Measurements from ENCODE around the gene STK10. TPM values are rescaled to one million over a fixed set of nuclear protein-coding genes. Genes with fewer than 3 reads are reported as not detected.

Gene STK10
- total RNA-seq, 1 donor from 2014 or later, result 105 TPM

GRCh38 chr5:172186114-172186695, 1.8 kb downstream of the STK10 start:
- Mint-ChIP-seq H3K27me3 (ENCODE audit: low read depth) (peaks cover 6% of the 10 kb centered on the region), H3K4me1 (ENCODE audit: low read depth) (peaks cover 29% of the 10 kb centered on the region), H3K9me3 (no peaks in the 10 kb centered on the region), H3K4me3 (ENCODE audit: low read depth) (peak overlapping the region; percentile 93), H3K36me3 (ENCODE audit: low read depth) (peaks cover 39% of the 10 kb centered on the region), H3K27ac (peak overlapping the region; percentile 94)
- intact Hi-C loops (cut with micrococcal nuclease), result loop anchor here (10.0 kb wide), 1 partner anchor 281 kb away; no protein-coding TSS in a partner anchor
- no peak for DNase-seq (ENCODE audit: low spot score)

GRCh38 chr5:172185096-172185461, 2.9 kb downstream of the STK10 start:
- H3K9me3 Mint-ChIP-seq, result no peaks in the 10 kb centered on the region
- peak overlapping the region; percentile 94 for H3K27ac Mint-ChIP-seq
- peaks cover 6% of the 10 kb centered on the region for H3K27me3 Mint-ChIP-seq (ENCODE audit: low read depth)
- no peak for DNase-seq (ENCODE audit: low spot score)
- peaks cover 44% of the 10 kb centered on the region for H3K36me3 Mint-ChIP-seq (ENCODE audit: low read depth)
- intact Hi-C loops (cut with micrococcal nuclease), result loop anchor here (10.0 kb wide), 1 partner anchor 280 kb away; no protein-coding TSS in a partner anchor
- H3K4me1 Mint-ChIP-seq (ENCODE audit: low read depth), result peaks cover 37% of the 10 kb centered on the region
- peak overlapping the region; percentile 93 for H3K4me3 Mint-ChIP-seq (ENCODE audit: low read depth)

GRCh38 chr5:172183881-172184280, 4.1 kb downstream of the STK10 start:
- H3K36me3 Mint-ChIP-seq (ENCODE audit: low read depth), result peaks cover 49% of the 10 kb centered on the region
- H3K9me3 Mint-ChIP-seq, result no peaks in the 10 kb centered on the region
- no peak for DNase-seq (ENCODE audit: low spot score)
- H3K27ac Mint-ChIP-seq, result peak overlapping the region; percentile 87
- no peaks in the 10 kb centered on the region for H3K27me3 Mint-ChIP-seq (ENCODE audit: low read depth)
- H3K4me1 Mint-ChIP-seq (ENCODE audit: low read depth), result peaks cover 48% of the 10 kb centered on the region
- intact Hi-C loops (cut with micrococcal nuclease), result loop anchor here (10.0 kb wide), 1 partner anchor 279 kb away; no protein-coding TSS in a partner anchor
- peak overlapping the region; percentile 93 for H3K4me3 Mint-ChIP-seq (ENCODE audit: low read depth)

- Mint-ChIP-seq H3K4me3 (ENCODE audit: low read depth) (no peak overlapping the region), H3K9me3 (no peaks in the 10 kb centered on the region), H3K36me3 (ENCODE audit: low read depth) (peaks cover 60% of the 10 kb centered on the region), H3K27ac (no peak overlapping the region), H3K27me3 (ENCODE audit: low read depth) (no peaks in the 10 kb centered on the region), H3K4me1 (ENCODE audit: low read depth) (peaks cover 60% of the 10 kb centered on the region)
- intact Hi-C loops (cut with micrococcal nuclease), result loop anchor here (10.0 kb wide), 1 partner anchor 277 kb away; no protein-coding TSS in a partner anchor
- no peak for DNase-seq (ENCODE audit: low spot score)
Observed at GRCh38 chr5:172182291-172182690, 5.7 kb downstream of the STK10 start.

- no peaks in the 10 kb centered on the region for H3K27me3 Mint-ChIP-seq (ENCODE audit: low read depth)
- no peaks in the 10 kb centered on the region for H3K9me3 Mint-ChIP-seq
- intact Hi-C loops (cut with micrococcal nuclease), result loop anchor here (10.0 kb wide), 1 partner anchor 276 kb away; no protein-coding TSS in a partner anchor
- peak overlapping the region; percentile 57 for H3K4me3 Mint-ChIP-seq (ENCODE audit: low read depth)
- peak overlapping the region; percentile 75 for H3K27ac Mint-ChIP-seq
- H3K4me1 Mint-ChIP-seq (ENCODE audit: low read depth), result peaks cover 73% of the 10 kb centered on the region
- no peak for DNase-seq (ENCODE audit: low spot score)
- H3K36me3 Mint-ChIP-seq (ENCODE audit: low read depth), result peaks cover 62% of the 10 kb centered on the region
Observed at GRCh38 chr5:172180936-172181335, 7.1 kb downstream of the STK10 start.

GRCh38 chr5:172178991-172179989, 8.7 kb downstream of the STK10 start:
- peak overlapping the region; percentile 92 for H3K27ac Mint-ChIP-seq
- peaks cover 73% of the 10 kb centered on the region for H3K4me1 Mint-ChIP-seq (ENCODE audit: low read depth)
- H3K9me3 Mint-ChIP-seq, result no peaks in the 10 kb centered on the region
- peak overlapping the region; percentile 76 for H3K4me3 Mint-ChIP-seq (ENCODE audit: low read depth)
- no peaks in the 10 kb centered on the region for H3K27me3 Mint-ChIP-seq (ENCODE audit: low read depth)
- intact Hi-C loops (cut with micrococcal nuclease), result loop anchor here (1.0 to 5.0 kb wide), 5 partner anchors 8 to 1912 kb away; partner anchors contain the start of gene NPM1
- peaks cover 53% of the 10 kb centered on the region for H3K36me3 Mint-ChIP-seq (ENCODE audit: low read depth)
- peak; percentile 44 for DNase-seq (ENCODE audit: low spot score)

- H3K9me3 Mint-ChIP-seq, result no peaks in the 10 kb centered on the region
- H3K27ac Mint-ChIP-seq, result peak overlapping the region; percentile 92
- H3K4me1 Mint-ChIP-seq (ENCODE audit: low read depth), result peaks cover 74% of the 10 kb centered on the region
- intact Hi-C loops (cut with micrococcal nuclease), result loop anchor here (5.0 kb wide), 3 partner anchors 589 to 1911 kb away; partner anchors contain the start of gene NPM1
- peaks cover 58% of the 10 kb centered on the region for H3K36me3 Mint-ChIP-seq (ENCODE audit: low read depth)
- no peaks in the 10 kb centered on the region for H3K27me3 Mint-ChIP-seq (ENCODE audit: low read depth)
- peak overlapping the region; percentile 76 for H3K4me3 Mint-ChIP-seq (ENCODE audit: low read depth)
- no peak for DNase-seq (ENCODE audit: low spot score)
Observed at GRCh38 chr5:172178301-172178987, 9.6 kb downstream of the STK10 start.

- H3K27me3 Mint-ChIP-seq (ENCODE audit: low read depth), result no peaks in the 10 kb centered on the region
- intact Hi-C loops (cut with micrococcal nuclease), result loop anchor here (5.0 kb wide), 3 partner anchors 590 to 1910 kb away; partner anchors contain the start of gene NPM1
- H3K4me3 Mint-ChIP-seq (ENCODE audit: low read depth), result peak overlapping the region; percentile 37
- no peaks in the 10 kb centered on the region for H3K9me3 Mint-ChIP-seq
- DNase-seq (ENCODE audit: low spot score), result no peak
- H3K36me3 Mint-ChIP-seq (ENCODE audit: low read depth), result peaks cover 50% of the 10 kb centered on the region
- peak overlapping the region; percentile 79 for H3K27ac Mint-ChIP-seq
- peaks cover 77% of the 10 kb centered on the region for H3K4me1 Mint-ChIP-seq (ENCODE audit: low read depth)
Observed at GRCh38 chr5:172177176-172177575, 10.8 kb downstream of the STK10 start.

GRCh38 chr5:172175263-172175719, 12.7 kb downstream of the STK10 start:
- peak; percentile 80 for DNase-seq (ENCODE audit: low spot score)
- Mint-ChIP-seq H3K4me1 (ENCODE audit: low read depth) (peaks cover 79% of the 10 kb centered on the region), H3K4me3 (ENCODE audit: low read depth) (peak overlapping the region; percentile 84), H3K27ac (peak overlapping the region; percentile 79), H3K27me3 (ENCODE audit: low read depth) (no peaks in the 10 kb centered on the region), H3K9me3 (no peaks in the 10 kb centered on the region), H3K36me3 (ENCODE audit: low read depth) (peaks cover 59% of the 10 kb centered on the region)
- intact Hi-C loops (cut with micrococcal nuclease), result loop anchor here (1.0 to 5.0 kb wide), 4 partner anchors 60 to 1908 kb away; partner anchors contain the start of gene NPM1

GRCh38 chr5:172173564-172174153, 14.4 kb downstream of the STK10 start:
- DNase-seq (ENCODE audit: low spot score), result peak; percentile 70
- no peaks in the 10 kb centered on the region for H3K27me3 Mint-ChIP-seq (ENCODE audit: low read depth)
- peak overlapping the region; percentile 79 for H3K27ac Mint-ChIP-seq
- intact Hi-C loops (cut with micrococcal nuclease), result loop anchor here (1.0 to 5.0 kb wide), 4 partner anchors 15 to 884 kb away; partner anchors contain the start of genes CREBRF and STK10
- peaks cover 68% of the 10 kb centered on the region for H3K36me3 Mint-ChIP-seq (ENCODE audit: low read depth)
- H3K4me3 Mint-ChIP-seq (ENCODE audit: low read depth), result peak overlapping the region; percentile 84
- no peaks in the 10 kb centered on the region for H3K9me3 Mint-ChIP-seq
- peaks cover 82% of the 10 kb centered on the region for H3K4me1 Mint-ChIP-seq (ENCODE audit: low read depth)

- no peaks in the 10 kb centered on the region for H3K27me3 Mint-ChIP-seq (ENCODE audit: low read depth)
- peak overlapping the region; percentile 79 for H3K27ac Mint-ChIP-seq
- no peaks in the 10 kb centered on the region for H3K9me3 Mint-ChIP-seq
- no peak for DNase-seq (ENCODE audit: low spot score)
- H3K4me3 Mint-ChIP-seq (ENCODE audit: low read depth), result peak overlapping the region; percentile 84
- peaks cover 77% of the 10 kb centered on the region for H3K4me1 Mint-ChIP-seq (ENCODE audit: low read depth)
- H3K36me3 Mint-ChIP-seq (ENCODE audit: low read depth), result peaks cover 66% of the 10 kb centered on the region
- intact Hi-C loops (cut with micrococcal nuclease), result loop anchor here (5.0 kb wide), 1 partner anchor 884 kb away; the partner anchor contains the start of gene CREBRF
Observed at GRCh38 chr5:172172912-172173563, 15.0 kb downstream of the STK10 start.
